ENCODE data around the gene HPSE2. TPM values are rescaled to one million over a fixed set of nuclear protein-coding genes. Genes with fewer than 3 reads are reported as not detected.

HPSE2 gene
- total RNA-seq, 1 donor from 2014 or later, result 3.4 TPM

GRCh38 chr10:98539578-98539977 is 696.1 kb downstream of the HPSE2 start:
- H3K4me1 ChIP-seq, result no peaks in the 10 kb centered on the region
- intact Hi-C loops (cut with DNase I), result no loop called here
- peaks cover 6% of the 10 kb centered on the region for H3K27me3 ChIP-seq
- no peak overlapping the region for H3K27ac ChIP-seq
- H3K36me3 ChIP-seq, result no peaks in the 10 kb centered on the region
- ATAC-seq (no peak), DNase-seq (no peak)
- no peak for TF ChIP-seq CTCF (IDR thresholded peaks at IDR 0.05)
- H3K9me3 ChIP-seq, result no peaks in the 10 kb centered on the region
- no peak overlapping the region for H3K4me3 ChIP-seq

GRCh38 chr10:98538472-98538871 is 697.2 kb downstream of the HPSE2 start:
- no peak overlapping the region for H3K4me3 ChIP-seq
- no peaks in the 10 kb centered on the region for H3K36me3 ChIP-seq
- H3K27ac ChIP-seq, result no peak overlapping the region
- no peaks in the 10 kb centered on the region for H3K9me3 ChIP-seq
- intact Hi-C loops (cut with DNase I), result no loop called here
- ATAC-seq (no peak), DNase-seq (no peak)
- H3K4me1 ChIP-seq, result no peaks in the 10 kb centered on the region
- no peak for TF ChIP-seq CTCF (IDR thresholded peaks at IDR 0.05)
- H3K27me3 ChIP-seq, result peaks cover 6% of the 10 kb centered on the region

DNA sequence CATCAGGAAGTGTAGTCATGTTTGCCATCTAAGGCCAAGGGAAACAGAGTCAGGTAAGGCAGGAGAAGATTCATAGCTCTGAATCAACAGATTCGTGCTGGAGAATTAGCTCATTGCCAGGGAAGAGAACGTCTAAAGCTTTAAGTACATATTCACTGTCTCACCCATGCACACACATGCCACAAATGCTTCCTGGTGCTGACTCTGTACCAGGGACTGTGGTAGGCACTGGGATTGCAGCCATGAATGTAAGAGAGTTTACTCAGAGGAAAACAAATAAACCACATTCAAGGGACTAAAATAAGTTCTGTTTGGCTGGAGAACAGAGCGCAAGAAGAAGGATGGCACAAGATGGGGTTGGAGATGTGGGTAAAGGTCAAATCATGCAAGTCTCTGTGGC is 699.1 kb downstream of the HPSE2 start:
- ATAC-seq (peak; percentile 50), DNase-seq (no peak)
- no peak for TF ChIP-seq CTCF (IDR thresholded peaks at IDR 0.05)
- H3K27me3 ChIP-seq, result peaks cover 6% of the 10 kb centered on the region
- no peaks in the 10 kb centered on the region for H3K4me1 ChIP-seq
- no peak overlapping the region for H3K27ac ChIP-seq
- no peaks in the 10 kb centered on the region for H3K36me3 ChIP-seq
- H3K4me3 ChIP-seq, result no peak overlapping the region
- intact Hi-C loops (cut with DNase I), result no loop called here
- no peaks in the 10 kb centered on the region for H3K9me3 ChIP-seq

DNA sequence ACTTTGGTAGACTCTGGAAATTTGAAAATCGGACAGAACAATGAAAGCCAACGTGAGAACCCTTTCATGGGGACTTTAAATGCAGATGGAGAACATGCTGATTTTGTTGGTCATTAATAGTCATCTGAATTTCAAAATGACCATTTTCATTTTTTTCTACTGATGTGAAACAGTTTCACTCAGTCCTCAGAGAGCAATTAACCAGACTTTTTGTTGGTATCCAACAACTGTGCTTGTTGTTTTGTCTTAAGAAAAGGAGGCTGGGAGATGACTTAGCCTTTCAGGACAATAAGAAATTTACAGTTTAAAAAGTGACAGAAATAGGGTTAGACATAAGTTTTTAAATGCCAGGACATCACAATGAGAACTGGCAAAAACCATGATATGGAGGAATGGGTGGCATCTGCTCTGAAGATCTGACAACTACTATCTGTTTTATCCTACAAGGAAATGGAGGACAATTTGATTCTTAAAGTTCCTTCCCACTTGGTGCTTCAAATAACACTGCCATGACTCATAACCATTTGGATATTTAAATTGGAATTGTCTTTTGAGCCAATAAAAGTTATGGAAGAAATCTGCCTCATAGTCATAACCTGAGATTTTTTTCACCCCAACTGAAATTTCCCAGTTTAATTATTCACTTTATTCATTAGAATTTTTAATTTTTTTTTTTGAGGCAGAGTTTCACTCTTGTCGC is 701.8 kb downstream of the HPSE2 start:
- H3K4me3 ChIP-seq, result no peak overlapping the region

GRCh38 chr10:98533241-98533640 is 702.4 kb downstream of the HPSE2 start:
- H3K27me3 ChIP-seq, result no peaks in the 10 kb centered on the region
- H3K4me3 ChIP-seq, result no peak overlapping the region
- TF ChIP-seq CTCF (IDR thresholded peaks at IDR 0.05), result no peak
- no peak overlapping the region for H3K27ac ChIP-seq
- H3K4me1 ChIP-seq, result no peaks in the 10 kb centered on the region
- intact Hi-C loops (cut with DNase I), result no loop called here
- no peaks in the 10 kb centered on the region for H3K36me3 ChIP-seq
- no peak for DNase-seq
- no peaks in the 10 kb centered on the region for H3K9me3 ChIP-seq
- no peak for ATAC-seq

More for the DNA sequence above, 701.8 kb downstream of the HPSE2 start:
- H3K36me3 ChIP-seq, result no peaks in the 10 kb centered on the region
- no peak for TF ChIP-seq CTCF (IDR thresholded peaks at IDR 0.05)
- H3K4me1 ChIP-seq, result no peaks in the 10 kb centered on the region
- ATAC-seq, result no peak
- no peaks in the 10 kb centered on the region for H3K9me3 ChIP-seq
- H3K27ac ChIP-seq, result no peak overlapping the region
- H3K27me3 ChIP-seq, result no peaks in the 10 kb centered on the region
- intact Hi-C loops (cut with DNase I), result no loop called here
- no peak for DNase-seq

DNA sequence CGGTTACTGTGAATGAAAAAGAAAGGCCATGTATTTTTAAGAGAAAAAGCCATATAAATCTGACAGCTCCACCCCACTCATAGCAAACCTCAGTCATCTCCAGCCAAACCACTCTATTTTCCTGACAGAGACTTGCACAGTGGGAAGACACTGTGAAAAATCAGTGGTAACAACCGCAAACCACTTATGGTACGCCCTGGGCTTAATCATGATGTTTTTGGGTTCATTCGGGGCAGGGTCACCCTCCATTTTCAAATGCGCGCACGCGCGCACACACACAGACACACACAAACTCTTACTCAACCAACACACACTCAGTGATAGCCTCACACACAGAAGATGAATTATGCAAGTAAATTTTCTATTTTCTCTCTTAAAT is 706.9 kb downstream of the HPSE2 start:
- no peak overlapping the region for H3K4me3 ChIP-seq
- no peak for TF ChIP-seq CTCF (IDR thresholded peaks at IDR 0.05)
- no peaks in the 10 kb centered on the region for H3K27me3 ChIP-seq
- H3K4me1 ChIP-seq, result no peaks in the 10 kb centered on the region
- H3K36me3 ChIP-seq, result no peaks in the 10 kb centered on the region
- DNase-seq, result no peak
- H3K9me3 ChIP-seq, result no peaks in the 10 kb centered on the region
- H3K27ac ChIP-seq, result no peak overlapping the region
- intact Hi-C loops (cut with DNase I), result no loop called here
- no peak for ATAC-seq
